Trophoblast cell (in vitro differentiated cells and primary cell): Measurements from ENCODE around the gene CTSC.

Source experiments
- DNase-seq, 2 donors: peaks; one replicate each; pipeline ENCODE4 v3.0.0-alpha.2; 2016
- H2AFZ ChIP-seq: 2 replicates; pipeline ENCODE4 v1.6.1; 2013; ENCODE audit warnings: low read length, moderate library complexity, mild to moderate bottlenecking; ENCODE audit not compliant: insufficient read depth, poor library complexity
- H2AK5ac ChIP-seq: 2 replicates; pipeline ENCODE4 v1.6.1; 2013; ENCODE audit warnings: mild to moderate bottlenecking, low read length
- H2BK120ac ChIP-seq: 2 replicates; pipeline ENCODE4 v1.6.1; 2013; ENCODE audit warnings: low read length, mild to moderate bottlenecking, moderate library complexity; ENCODE audit not compliant: insufficient read depth, poor library complexity
- H2BK12ac ChIP-seq: 2 replicates; pipeline ENCODE4 v1.6.1; 2013; ENCODE audit warnings: mild to moderate bottlenecking, low read length, moderate library complexity
- H2BK5ac ChIP-seq: 2 replicates; pipeline ENCODE4 v1.6.1; 2013; ENCODE audit warnings: low read length, low read depth, moderate library complexity, mild to moderate bottlenecking; ENCODE audit not compliant: poor library complexity
- H3K14ac ChIP-seq: 2 replicates; pipeline ENCODE4 v1.6.1; 2013; ENCODE audit warnings: mild to moderate bottlenecking, low read length
- H3K18ac ChIP-seq: 2 replicates; pipeline ENCODE4 v1.6.1; 2013; ENCODE audit warnings: mild to moderate bottlenecking, low read length
- H3K23ac ChIP-seq: 2 replicates; pipeline ENCODE4 v1.6.1; 2013; ENCODE audit warnings: low read length
- H3K27ac ChIP-seq: 2 replicates; pipeline ENCODE4 v1.5.1; 2013; ENCODE audit warnings: low read depth, mild to moderate bottlenecking, inconsistent platforms, low read length, moderate library complexity
- H3K27me3 ChIP-seq: 2 replicates; pipeline ENCODE4 v1.6.1; 2013; ENCODE audit warnings: inconsistent platforms, mild to moderate bottlenecking, low read length, moderate library complexity; ENCODE audit not compliant: insufficient read depth
- H3K36me3 ChIP-seq, 2 experiments: 1 replicate in 1 of 2; 2 replicates in 1 of 2; pipeline ENCODE4 v1.6.1; 2013; ENCODE audit warnings: low read length in 2 of 2, mild to moderate bottlenecking in 2 of 2, moderate library complexity in 1 of 2; ENCODE audit not compliant: insufficient read depth in 2 of 2, control insufficient read depth in 1 of 2
- H3K4ac ChIP-seq: 2 replicates; pipeline ENCODE4 v1.6.1; 2013; ENCODE audit warnings: low read depth, mild to moderate bottlenecking, low read length, moderate library complexity
- H3K4me1 ChIP-seq, 2 experiments: 1 replicate in 1 of 2; 2 replicates in 1 of 2; pipeline ENCODE4 v1.6.1; 2013; ENCODE audit warnings: low read length in 2 of 2, mild to moderate bottlenecking in 2 of 2, moderate library complexity in 1 of 2; ENCODE audit not compliant: insufficient read depth in 2 of 2, control insufficient read depth in 1 of 2
- H3K4me2 ChIP-seq: 2 replicates; pipeline ENCODE4 v1.6.1; 2013; ENCODE audit warnings: inconsistent platforms, mild to moderate bottlenecking, low read length, moderate library complexity
- H3K4me3 ChIP-seq: 2 replicates; pipeline ENCODE4 v1.5.1; 2013; ENCODE audit warnings: mild to moderate bottlenecking, low read depth, low read length, inconsistent platforms
- H3K79me1 ChIP-seq: one replicate; pipeline ENCODE4 v1.6.1; 2013; ENCODE audit warnings: low read length
- H3K79me2 ChIP-seq: 2 replicates; pipeline ENCODE4 v1.6.1; 2013; ENCODE audit warnings: low read length, mild to moderate bottlenecking; ENCODE audit not compliant: control insufficient read depth, insufficient read depth, poor library complexity
- H3K9ac ChIP-seq: 2 replicates; pipeline ENCODE4 v1.6.1; 2013; ENCODE audit warnings: mild to moderate bottlenecking, low read length
- H3K9me3 ChIP-seq: 2 replicates; pipeline ENCODE4 v1.6.1; 2013; ENCODE audit warnings: low read depth, mild to moderate bottlenecking, control low read depth, inconsistent platforms, low read length; ENCODE audit not compliant: insufficient read depth
- H4K12ac ChIP-seq: 2 replicates; pipeline ENCODE4 v1.6.1; 2013; ENCODE audit warnings: low read depth, mild to moderate bottlenecking, low read length, moderate library complexity
- H4K8ac ChIP-seq: 2 replicates; pipeline ENCODE4 v1.6.1; 2013; ENCODE audit warnings: low read depth, mild to moderate bottlenecking, low read length, moderate library complexity
- H4K91ac ChIP-seq: one replicate; pipeline ENCODE4 v1.6.1; 2013; ENCODE audit warnings: low read depth, mild to moderate bottlenecking, low read length, moderate library complexity
- WGBS: extraction: QIAGEN DNeasy Blood & Tissue Kit; methylation state at CpG from one replicate; pipeline ENCODE4 v1.1.7; 2013; ENCODE audit warnings: missing lambda C conversion rate; ENCODE audit not compliant: insufficient read length, insufficient coverage; ENCODE audit errors: extremely low coverage; 5-methylcytosine and 5-hydroxymethylcytosine counted together

The CTSC gene

DNA sequence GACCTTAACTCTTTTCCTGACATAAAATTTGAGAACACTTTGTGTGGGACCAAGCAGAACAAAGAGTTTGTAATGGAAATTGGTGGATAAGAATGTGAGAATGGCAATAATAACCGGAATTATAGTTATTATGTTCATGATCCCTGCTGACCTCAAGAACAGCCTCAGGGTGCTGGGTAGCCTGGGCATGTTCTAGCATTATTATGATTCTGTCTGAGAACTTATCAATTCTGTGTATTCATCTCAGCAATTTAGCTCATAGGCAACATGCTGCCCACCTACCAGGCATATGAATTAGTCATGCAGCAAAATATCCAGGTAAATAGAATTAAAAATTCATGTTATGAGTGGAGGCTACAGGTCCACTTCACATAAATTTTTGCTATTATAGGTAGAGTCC, 61.9 kb downstream of the CTSC start:
- Histone ChIP-seq H4K91ac (no peak overlapping the region), H3K4me3 (no peak overlapping the region), H3K27ac (no peak overlapping the region), H2AFZ (no peak overlapping the region), H3K18ac (no peak overlapping the region), H3K79me2 (no peaks in the 10 kb centered on the region), H2AK5ac (no peak overlapping the region), H3K4me1 (no peaks in the 10 kb centered on the region), H3K9ac (no peak overlapping the region), H3K4ac (no peak overlapping the region), H2BK120ac (no peak overlapping the region), H3K23ac (no peak overlapping the region), H2BK12ac (no peak overlapping the region), H2BK5ac (no peak overlapping the region), H3K36me3 (no peaks in the 10 kb centered on the region), H4K12ac (no peak overlapping the region), H3K27me3 (no peaks in the 10 kb centered on the region), H4K8ac (no peak overlapping the region), H3K9me3 (no peaks in the 10 kb centered on the region), H3K14ac (no peak overlapping the region), H3K4me2 (no peak overlapping the region), H3K79me1 (no peaks in the 10 kb centered on the region)
- WGBS, result 100% methylated on average over 1 of the region's 1 CpG
- DNase-seq, result no peak

- H3K4me2 ChIP-seq, result no peak overlapping the region
- no peak overlapping the region for H2BK5ac ChIP-seq
- H2AK5ac ChIP-seq, result no peak overlapping the region
- no peak for DNase-seq
- H3K23ac ChIP-seq, result no peak overlapping the region
- H3K27ac ChIP-seq, result no peak overlapping the region
- H3K4me3 ChIP-seq, result no peak overlapping the region
- H3K79me1 ChIP-seq, result no peaks in the 10 kb centered on the region
- H2BK120ac ChIP-seq, result no peak overlapping the region
- H3K4me1 ChIP-seq, result no peaks in the 10 kb centered on the region
- no peaks in the 10 kb centered on the region for H3K36me3 ChIP-seq
- H3K18ac ChIP-seq, result no peak overlapping the region
- no peak overlapping the region for H3K9ac ChIP-seq
- H3K4ac ChIP-seq, result no peak overlapping the region
- no peak overlapping the region for H3K14ac ChIP-seq
- H3K79me2 ChIP-seq, result no peaks in the 10 kb centered on the region
- H4K8ac ChIP-seq, result no peak overlapping the region
- H3K27me3 ChIP-seq, result no peaks in the 10 kb centered on the region
- no peak overlapping the region for H2AFZ ChIP-seq
- H2BK12ac ChIP-seq, result no peak overlapping the region
- H4K91ac ChIP-seq, result no peak overlapping the region
- H3K9me3 ChIP-seq, result peaks cover 2% of the 10 kb centered on the region
- no CpG with 5 or more reads among the region's 1 CpG for WGBS
- H4K12ac ChIP-seq, result no peak overlapping the region
Measured at GRCh38 chr11:88266919-88267318, 70.6 kb downstream of the CTSC start.

- Histone ChIP-seq H3K36me3 (no peaks in the 10 kb centered on the region), H3K27ac (no peak overlapping the region), H4K91ac (no peak overlapping the region), H3K14ac (no peak overlapping the region), H3K4me2 (no peak overlapping the region), H3K4ac (no peak overlapping the region), H3K4me1 (no peaks in the 10 kb centered on the region), H3K79me2 (no peaks in the 10 kb centered on the region), H2AFZ (no peak overlapping the region), H2BK120ac (no peak overlapping the region), H4K12ac (no peak overlapping the region), H3K9ac (no peak overlapping the region), H2AK5ac (no peak overlapping the region), H2BK5ac (no peak overlapping the region), H3K18ac (no peak overlapping the region), H3K9me3 (peaks cover 2% of the 10 kb centered on the region), H3K27me3 (no peaks in the 10 kb centered on the region), H4K8ac (no peak overlapping the region), H2BK12ac (no peak overlapping the region), H3K79me1 (no peaks in the 10 kb centered on the region), H3K23ac (no peak overlapping the region), H3K4me3 (no peak overlapping the region)
- no peak for DNase-seq
Measured at GRCh38 chr11:88266157-88266556, 71.4 kb downstream of the CTSC start.

DNA sequence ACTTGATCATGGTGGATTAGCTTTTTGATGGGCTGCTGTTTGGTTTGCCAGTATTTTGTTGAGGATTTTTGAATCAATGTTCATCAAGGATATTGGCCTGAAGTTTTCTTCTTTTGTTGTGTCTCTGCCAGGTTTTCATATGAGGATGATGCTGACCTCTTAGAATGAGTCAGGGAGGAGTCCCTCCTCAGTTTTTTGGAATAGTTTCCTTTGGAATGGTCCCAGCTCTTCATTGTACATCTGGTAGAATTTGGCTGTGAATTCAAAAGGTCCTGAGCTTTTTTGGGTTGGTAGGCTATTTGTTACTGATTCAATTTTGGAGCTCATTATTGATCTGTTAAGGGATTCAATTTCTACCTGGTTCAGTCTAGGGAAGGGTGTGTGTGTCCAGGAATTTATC, 78.1 kb downstream of the CTSC start:
- H2BK120ac ChIP-seq, result no peak overlapping the region
- H4K8ac ChIP-seq, result no peak overlapping the region
- DNase-seq, result no peak
- H3K27ac ChIP-seq, result no peak overlapping the region
- H4K12ac ChIP-seq, result no peak overlapping the region
- no peak overlapping the region for H2AFZ ChIP-seq
- H3K79me2 ChIP-seq, result no peaks in the 10 kb centered on the region
- H3K4me2 ChIP-seq, result no peak overlapping the region
- no peak overlapping the region for H4K91ac ChIP-seq
- H3K4me3 ChIP-seq, result no peak overlapping the region
- no peaks in the 10 kb centered on the region for H3K36me3 ChIP-seq
- H2BK12ac ChIP-seq, result no peak overlapping the region
- no peak overlapping the region for H3K14ac ChIP-seq
- H3K23ac ChIP-seq, result no peak overlapping the region
- H3K4me1 ChIP-seq, result no peaks in the 10 kb centered on the region
- H3K4ac ChIP-seq, result no peak overlapping the region
- H3K18ac ChIP-seq, result no peak overlapping the region
- H3K9ac ChIP-seq, result no peak overlapping the region
- no peak overlapping the region for H2AK5ac ChIP-seq
- H3K79me1 ChIP-seq, result no peaks in the 10 kb centered on the region
- H3K27me3 ChIP-seq, result no peaks in the 10 kb centered on the region
- H3K9me3 ChIP-seq, result peaks cover 4% of the 10 kb centered on the region
- no peak overlapping the region for H2BK5ac ChIP-seq

DNA sequence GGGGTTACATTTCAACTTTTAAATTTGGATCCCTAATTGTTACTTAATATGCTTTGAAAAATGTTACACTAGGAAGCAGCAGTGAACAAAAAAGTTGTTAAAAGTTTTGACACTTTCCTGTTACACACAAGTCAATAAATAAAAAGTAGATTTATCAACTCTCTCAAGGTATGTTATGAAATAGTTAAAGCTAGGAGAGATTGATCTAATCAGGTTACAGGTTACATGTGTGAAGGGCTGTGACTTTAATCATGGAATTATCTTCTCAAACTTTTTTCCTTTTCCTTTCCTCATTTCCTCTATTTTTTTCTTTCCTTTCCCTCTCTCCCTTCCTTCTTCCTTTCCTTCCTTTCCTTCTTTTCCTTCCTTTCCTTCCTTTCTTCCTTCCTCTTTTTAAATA, 85.3 kb downstream of the CTSC start:
- no peak overlapping the region for H3K27ac ChIP-seq

More for the DNA sequence above, 85.3 kb downstream of the CTSC start:
- H2AK5ac ChIP-seq, result no peak overlapping the region
- H4K91ac ChIP-seq, result no peak overlapping the region
- H3K9me3 ChIP-seq, result peaks cover 2% of the 10 kb centered on the region
- no peak overlapping the region for H3K14ac ChIP-seq
- H3K36me3 ChIP-seq, result no peaks in the 10 kb centered on the region
- no peak overlapping the region for H3K4me3 ChIP-seq
- no peak overlapping the region for H2BK12ac ChIP-seq
- no peaks in the 10 kb centered on the region for H3K4me1 ChIP-seq
- no peak overlapping the region for H4K12ac ChIP-seq
- H2BK120ac ChIP-seq, result no peak overlapping the region
- H2BK5ac ChIP-seq, result no peak overlapping the region
- no peak for DNase-seq
- H3K9ac ChIP-seq, result no peak overlapping the region
- H3K23ac ChIP-seq, result no peak overlapping the region
- H3K79me2 ChIP-seq, result no peaks in the 10 kb centered on the region
- no peak overlapping the region for H3K4ac ChIP-seq
- H4K8ac ChIP-seq, result no peak overlapping the region
- no peak overlapping the region for H2AFZ ChIP-seq
- no peak overlapping the region for H3K18ac ChIP-seq
- H3K4me2 ChIP-seq, result no peak overlapping the region
- no peaks in the 10 kb centered on the region for H3K27me3 ChIP-seq
- H3K79me1 ChIP-seq, result no peaks in the 10 kb centered on the region
